HepG2 (cell line): ENCODE measurements around the gene P3H3. TPM values are rescaled to one million over a fixed set of nuclear protein-coding genes. Genes with fewer than 3 reads are reported as not detected.
A peak's percentile ranks its signal among the peaks of the same experiment; 100 is the strongest.

ENCODE experiments used
- BRD4 ChIP-seq: sonication (generic); formaldehyde crosslinking; IDR thresholded peaks from 2 replicates; pipeline ENCODE4 v1.4.0; 2020; ENCODE audit warnings: missing genetic modification reagents
- GATAD1 ChIP-seq: IDR thresholded peaks from 2 replicates; pipeline ENCODE4 v1.6.1; 2016; ENCODE audit warnings: missing genetic modification reagents, missing compliant biosample characterization
- GFI1 ChIP-seq: sonication (generic); formaldehyde crosslinking; IDR thresholded peaks from 2 replicates; pipeline ENCODE4 v1.5.0; 2020; ENCODE audit warnings: missing genetic modification reagents, mild to moderate bottlenecking, borderline replicate concordance
- HNRNPL ChIP-seq: fragments of 200-400 bp; formaldehyde crosslinking; IDR thresholded peaks from 2 replicates; pipeline ENCODE4 v1.6.1; 2017; ENCODE audit warnings: mild to moderate bottlenecking, low read depth, low read length
- KDM6A ChIP-seq: IDR thresholded peaks from 2 replicates; pipeline ENCODE4 v1.6.1; 2016; ENCODE audit warnings: low read depth
- NFE2L1 ChIP-seq: sonication (generic); formaldehyde crosslinking; IDR thresholded peaks from 2 replicates; pipeline ENCODE4 v1.4.0; 2020; ENCODE audit warnings: missing genetic modification reagents, mild to moderate bottlenecking, borderline replicate concordance
- NKX3-1 ChIP-seq: sonication (generic); formaldehyde crosslinking; IDR thresholded peaks from 2 replicates; pipeline ENCODE4 v1.5.0; 2020; ENCODE audit warnings: missing genetic modification reagents
- PLRG1 ChIP-seq: fragments of 450-650 bp; conservative IDR thresholded peaks from 2 replicates; pipeline ENCODE4 v1.6.1; 2016
- POGZ ChIP-seq: sonication (generic); formaldehyde crosslinking; IDR thresholded peaks from 2 replicates; pipeline ENCODE4 v1.4.0; 2020; ENCODE audit warnings: mild to moderate bottlenecking, missing genetic modification reagents
- ZBTB38 ChIP-seq: sonication (generic); formaldehyde crosslinking; IDR thresholded peaks from 2 replicates; pipeline ENCODE4 v1.5.1; 2020; ENCODE audit warnings: mild to moderate bottlenecking, missing genetic modification reagents
- ZFP37 ChIP-seq: sonication (generic); formaldehyde crosslinking; IDR thresholded peaks from 2 replicates; pipeline ENCODE4 v1.4.0; 2020; ENCODE audit warnings: missing genetic modification reagents, borderline replicate concordance
- ZFY ChIP-seq: sonication (generic); formaldehyde crosslinking; IDR thresholded peaks from 2 replicates; pipeline ENCODE4 v1.4.0; 2020; ENCODE audit warnings: missing genetic modification reagents
- ZNF484 ChIP-seq: sonication (generic); formaldehyde crosslinking; IDR thresholded peaks from 2 replicates; pipeline ENCODE4 v1.5.1; 2020; ENCODE audit warnings: mild to moderate bottlenecking, low read depth, missing genetic modification reagents, borderline replicate concordance
- ZNF501 ChIP-seq: sonication (generic); formaldehyde crosslinking; IDR thresholded peaks from 2 replicates; pipeline ENCODE4 v1.5.1; 2020; ENCODE audit warnings: mild to moderate bottlenecking, moderate library complexity, missing genetic modification reagents
- ZNF562 ChIP-seq: sonication (generic); formaldehyde crosslinking; IDR thresholded peaks from 2 replicates; pipeline ENCODE4 v1.8.0; 2022; ENCODE audit warnings: missing genetic modification reagents, borderline replicate concordance
- ZNF607 ChIP-seq: sonication (generic); formaldehyde crosslinking; IDR thresholded peaks from 2 replicates; pipeline ENCODE4 v1.5.1; 2020; ENCODE audit warnings: missing genetic modification reagents, mild to moderate bottlenecking, borderline replicate concordance
- ZSCAN20 ChIP-seq: sonication (generic); formaldehyde crosslinking; IDR thresholded peaks from 2 replicates; pipeline ENCODE4 v1.4.0; 2020; ENCODE audit warnings: missing genetic modification reagents, mild to moderate bottlenecking, borderline replicate concordance
- polyA plus RNA-seq, 8 experiments: library from polyadenylated mRNA; depleted of rRNA in 3 of 8; stranded (reverse) in 7 of 8; unstranded in 1 of 8; fragments of >200 nt; fragmentation: Illumina TruSeq in 4 of 8; extraction: Trizol in 4 of 8; gene quantifications; 2 replicates each; pipeline versions ENCODE4 v1.2.1 to v1.2.3, GENCODE V29; 2011 to 2016; ENCODE audit warnings: low read depth in 4 of 8, missing spikeins in 1 of 8, mixed read lengths in 1 of 8; ENCODE audit not compliant: insufficient read depth in 1 of 8
- total RNA-seq, 5 experiments: library from RNA; depleted of rRNA; stranded (reverse); fragments of >200 nt; fragmentation: Illumina TruSeq; extraction: Trizol; gene quantifications; 2 replicates each; pipeline ENCODE4 v1.2.3, GENCODE V29; 2016; ENCODE audit warnings: low read depth in 1 of 5
- TF ChIP-seq, protein P1 (sequence below): sonication (generic); formaldehyde crosslinking; IDR thresholded peaks from 2 replicates; pipeline ENCODE4 v1.5.0; 2020; ENCODE audit warnings: mild to moderate bottlenecking, missing genetic modification reagents, borderline replicate concordance
- TF ChIP-seq, protein P2 (sequence below): sonication (generic); formaldehyde crosslinking; IDR thresholded peaks from 2 replicates; pipeline ENCODE4 v1.4.0; 2020; ENCODE audit warnings: missing genetic modification reagents, low read depth, mild to moderate bottlenecking, borderline replicate concordance
- TF ChIP-seq, protein P3 (sequence below): sonication (generic); formaldehyde crosslinking; IDR thresholded peaks from 2 replicates; pipeline ENCODE4 v1.4.0; 2020; ENCODE audit warnings: missing genetic modification reagents
- TF ChIP-seq, protein P4 (sequence below): sonication (generic); formaldehyde crosslinking; IDR thresholded peaks from 2 replicates; pipeline ENCODE4 v1.4.0; 2020; ENCODE audit warnings: missing genetic modification reagents, borderline replicate concordance

The P3H3 gene
- total and polyA plus RNA-seq, 2 of the 13 experiments (the other 11 are each of a cell fraction or from before 2014, with no cell fraction given) = 20.1 to 20.5 TPM

DNA sequence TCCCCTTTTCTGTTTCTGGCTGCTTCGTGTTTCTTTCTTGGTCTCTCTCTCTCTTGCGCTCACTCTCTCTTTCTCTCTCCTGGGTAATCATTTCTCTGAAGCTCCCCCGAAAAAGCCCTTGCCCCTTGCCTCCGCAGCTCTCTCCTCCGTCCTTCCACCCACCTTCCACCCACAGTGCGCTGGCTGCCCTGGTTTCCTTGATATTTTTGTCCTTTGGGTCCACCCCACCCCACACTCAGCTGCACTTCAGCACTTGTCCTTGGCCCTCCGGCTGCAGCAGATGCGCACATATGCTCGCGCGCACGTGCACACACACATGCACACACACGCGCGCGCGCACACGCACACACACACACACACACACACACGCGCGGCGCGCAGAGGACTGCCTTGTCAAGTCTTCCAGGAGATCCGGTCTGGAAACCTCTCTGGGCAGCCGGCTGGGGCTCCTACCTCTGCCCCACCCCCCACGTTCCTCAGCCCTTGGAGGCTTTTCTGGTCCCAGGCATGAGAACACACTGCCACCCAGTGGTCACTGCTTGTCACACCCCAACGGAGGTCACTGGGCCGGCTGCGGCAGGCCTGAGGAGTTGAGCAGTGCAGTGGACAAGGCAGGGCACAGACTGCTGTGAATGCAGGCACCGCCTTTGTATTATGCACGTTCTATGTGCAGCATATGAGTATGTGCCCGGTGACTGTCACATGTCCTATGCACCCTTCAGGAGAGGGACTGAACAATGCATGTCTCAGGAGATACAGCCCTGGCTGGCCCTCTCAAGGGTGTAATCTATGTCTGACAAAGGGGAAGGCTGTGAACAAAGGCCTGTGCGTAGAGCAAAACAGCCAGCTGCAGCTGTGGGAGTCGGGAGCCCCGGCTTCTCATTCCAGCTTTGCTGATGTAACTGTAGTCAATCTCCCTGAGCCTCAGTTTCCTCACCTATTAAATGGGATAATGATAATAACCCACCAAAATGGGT, 49.3 kb upstream of the P3H3 start (continued):
- TF ChIP-seq, protein P1, sequence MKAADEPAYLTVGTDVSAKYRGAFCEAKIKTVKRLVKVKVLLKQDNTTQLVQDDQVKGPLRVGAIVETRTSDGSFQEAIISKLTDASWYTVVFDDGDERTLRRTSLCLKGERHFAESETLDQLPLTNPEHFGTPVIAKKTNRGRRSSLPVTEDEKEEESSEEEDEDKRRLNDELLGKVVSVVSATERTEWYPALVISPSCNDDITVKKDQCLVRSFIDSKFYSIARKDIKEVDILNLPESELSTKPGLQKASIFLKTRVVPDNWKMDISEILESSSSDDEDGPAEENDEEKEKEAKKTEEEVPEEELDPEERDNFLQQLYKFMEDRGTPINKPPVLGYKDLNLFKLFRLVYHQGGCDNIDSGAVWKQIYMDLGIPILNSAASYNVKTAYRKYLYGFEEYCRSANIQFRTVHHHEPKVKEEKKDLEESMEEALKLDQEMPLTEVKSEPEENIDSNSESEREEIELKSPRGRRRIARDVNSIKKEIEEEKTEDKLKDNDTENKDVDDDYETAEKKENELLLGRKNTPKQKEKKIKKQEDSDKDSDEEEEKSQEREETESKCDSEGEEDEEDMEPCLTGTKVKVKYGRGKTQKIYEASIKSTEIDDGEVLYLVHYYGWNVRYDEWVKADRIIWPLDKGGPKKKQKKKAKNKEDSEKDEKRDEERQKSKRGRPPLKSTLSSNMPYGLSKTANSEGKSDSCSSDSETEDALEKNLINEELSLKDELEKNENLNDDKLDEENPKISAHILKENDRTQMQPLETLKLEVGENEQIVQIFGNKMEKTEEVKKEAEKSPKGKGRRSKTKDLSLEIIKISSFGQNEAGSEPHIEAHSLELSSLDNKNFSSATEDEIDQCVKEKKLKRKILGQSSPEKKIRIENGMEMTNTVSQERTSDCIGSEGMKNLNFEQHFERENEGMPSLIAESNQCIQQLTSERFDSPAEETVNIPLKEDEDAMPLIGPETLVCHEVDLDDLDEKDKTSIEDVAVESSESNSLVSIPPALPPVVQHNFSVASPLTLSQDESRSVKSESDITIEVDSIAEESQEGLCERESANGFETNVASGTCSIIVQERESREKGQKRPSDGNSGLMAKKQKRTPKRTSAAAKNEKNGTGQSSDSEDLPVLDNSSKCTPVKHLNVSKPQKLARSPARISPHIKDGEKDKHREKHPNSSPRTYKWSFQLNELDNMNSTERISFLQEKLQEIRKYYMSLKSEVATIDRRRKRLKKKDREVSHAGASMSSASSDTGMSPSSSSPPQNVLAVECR = peak; percentile 65
- TF ChIP-seq, protein P2, sequence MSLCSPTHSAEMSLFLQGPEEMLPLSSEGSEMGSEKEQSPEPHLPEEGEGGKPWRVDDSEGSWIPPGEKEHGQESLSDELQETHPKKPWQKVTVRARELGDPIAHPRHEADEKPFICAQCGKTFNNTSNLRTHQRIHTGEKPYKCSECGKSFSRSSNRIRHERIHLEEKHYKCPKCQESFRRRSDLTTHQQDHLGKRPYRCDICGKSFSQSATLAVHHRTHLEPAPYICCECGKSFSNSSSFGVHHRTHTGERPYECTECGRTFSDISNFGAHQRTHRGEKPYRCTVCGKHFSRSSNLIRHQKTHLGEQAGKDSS = no peak; the same call in 1 of the 2 replicates
- peak; percentile 87 for TF ChIP-seq ZBTB38 (CRISPR knock-in tag)
- 0 out of 2 replicates have a peak, but pooled peaks have one; percentile 45 for TF ChIP-seq HNRNPL
- peak; percentile 67 for TF ChIP-seq GATAD1 (CRISPR knock-in tag)
- no peak for TF ChIP-seq ZFP37 (CRISPR knock-in tag)
- TF ChIP-seq, protein P3, sequence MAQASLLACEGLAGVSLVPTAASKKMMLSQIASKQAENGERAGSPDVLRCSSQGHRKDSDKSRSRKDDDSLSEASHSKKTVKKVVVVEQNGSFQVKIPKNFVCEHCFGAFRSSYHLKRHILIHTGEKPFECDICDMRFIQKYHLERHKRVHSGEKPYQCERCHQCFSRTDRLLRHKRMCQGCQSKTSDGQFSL = 0 out of 2 replicates have a peak, but pooled peaks have one; percentile 40
- peak; percentile 86 for TF ChIP-seq ZNF607
- TF ChIP-seq KDM6A = no peak
- peak; percentile 96 for TF ChIP-seq ZNF501 (CRISPR knock-in tag)
- TF ChIP-seq ZNF484 = no peak
- no peak for TF ChIP-seq NFE2L1 (CRISPR knock-in tag)
- TF ChIP-seq POGZ (CRISPR knock-in tag) = peak; percentile 60; the same call in 1 of the 2 replicates
- 0 out of 2 replicates have a peak, but pooled peaks have one; percentile 31 for TF ChIP-seq GFI1 (CRISPR knock-in tag)
- TF ChIP-seq, protein P4, sequence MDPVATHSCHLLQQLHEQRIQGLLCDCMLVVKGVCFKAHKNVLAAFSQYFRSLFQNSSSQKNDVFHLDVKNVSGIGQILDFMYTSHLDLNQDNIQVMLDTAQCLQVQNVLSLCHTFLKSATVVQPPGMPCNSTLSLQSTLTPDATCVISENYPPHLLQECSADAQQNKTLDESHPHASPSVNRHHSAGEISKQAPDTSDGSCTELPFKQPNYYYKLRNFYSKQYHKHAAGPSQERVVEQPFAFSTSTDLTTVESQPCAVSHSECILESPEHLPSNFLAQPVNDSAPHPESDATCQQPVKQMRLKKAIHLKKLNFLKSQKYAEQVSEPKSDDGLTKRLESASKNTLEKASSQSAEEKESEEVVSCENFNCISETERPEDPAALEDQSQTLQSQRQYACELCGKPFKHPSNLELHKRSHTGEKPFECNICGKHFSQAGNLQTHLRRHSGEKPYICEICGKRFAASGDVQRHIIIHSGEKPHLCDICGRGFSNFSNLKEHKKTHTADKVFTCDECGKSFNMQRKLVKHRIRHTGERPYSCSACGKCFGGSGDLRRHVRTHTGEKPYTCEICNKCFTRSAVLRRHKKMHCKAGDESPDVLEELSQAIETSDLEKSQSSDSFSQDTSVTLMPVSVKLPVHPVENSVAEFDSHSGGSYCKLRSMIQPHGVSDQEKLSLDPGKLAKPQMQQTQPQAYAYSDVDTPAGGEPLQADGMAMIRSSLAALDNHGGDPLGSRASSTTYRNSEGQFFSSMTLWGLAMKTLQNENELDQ = no peak
- TF ChIP-seq NKX3-1 (CRISPR knock-in tag) = no peak
- no peak for TF ChIP-seq ZNF562
- no peak for TF ChIP-seq ZSCAN20 (CRISPR knock-in tag)
- no peak for TF ChIP-seq PLRG1
- peak; percentile 24; the same call in 1 of the 2 replicates for TF ChIP-seq ZFY (CRISPR knock-in tag)
- 0 out of 2 replicates have a peak, but pooled peaks have one; percentile 76 for TF ChIP-seq BRD4
